IMR-90 (cell line): ENCODE results near the gene LIPG. TPM values are rescaled to one million over a fixed set of nuclear protein-coding genes. Genes with fewer than 3 reads are reported as not detected.

Source experiments
- ATAC-seq: fragments of 200-7000 bp; cut with Tn5 transposase; 2 replicates; pipeline ENCODE4 v1.9.1; 2020; ENCODE audit warnings: low read depth, mild to moderate bottlenecking, moderate library complexity
- BruUV-seq: library from RNA; stranded (reverse); fragments of 400-500 nt; replicated peaks from 2 replicates; lab custom pipeline; 2021; lab: Mats Ljungman, UMichigan
- CTCF ChIA-PET: fragments of 300-600 bp; formaldehyde crosslinking; extraction: SDS; loops from one replicate; lab custom pipeline; 2021; ENCODE audit warnings: antibody characterized with exemption; lab: Yijun Ruan, JAX
- POLR2A ChIA-PET: fragments of 300-600 bp; sonication (Branson Sonifier 250); formaldehyde crosslinking; loops from one replicate; lab custom pipeline; 2022; ENCODE audit warnings: antibody characterized with exemption; ENCODE audit not compliant: unreplicated experiment; lab: Charles Lee
- DNase-seq: peaks from one replicate; pipeline ENCODE4 v3.0.0; 2013
- H2AFZ ChIP-seq: replicated peaks from 2 replicates; pipeline ENCODE3; 2013; ENCODE audit warnings: low read length, mild to moderate bottlenecking; ENCODE audit not compliant: poor library complexity
- H2AK5ac ChIP-seq: 2 replicates; pipeline ENCODE4 v1.6.1; 2013; ENCODE audit warnings: low read depth, low read length, inconsistent platforms
- H2AK9ac ChIP-seq: replicated peaks from 2 replicates; pipeline ENCODE3; 2013; ENCODE audit warnings: mild to moderate bottlenecking, low read depth, low read length, moderate library complexity; ENCODE audit not compliant: poor library complexity
- H2BK120ac ChIP-seq: 2 replicates; pipeline ENCODE4 v1.6.1; 2013; ENCODE audit warnings: low read depth, low read length, inconsistent platforms
- H2BK15ac ChIP-seq: 3 replicates; pipeline ENCODE4 v1.6.1; 2013; ENCODE audit warnings: low read depth, low read length, inconsistent platforms
- H2BK20ac ChIP-seq: 2 replicates; pipeline ENCODE4 v1.6.1; 2013; ENCODE audit warnings: low read depth, mild to moderate bottlenecking, inconsistent platforms, low read length, moderate library complexity
- H2BK5ac ChIP-seq: 2 replicates; pipeline ENCODE4 v1.6.1; 2013; ENCODE audit warnings: mild to moderate bottlenecking, low read depth, low read length, inconsistent platforms; ENCODE audit not compliant: poor library complexity, severe bottlenecking
- H3K14ac ChIP-seq: replicated peaks from 2 replicates; pipeline ENCODE4 v1.6.1; 2013; ENCODE audit warnings: low read depth, low read length, inconsistent platforms
- H3K18ac ChIP-seq: 2 replicates; pipeline ENCODE4 v1.6.1; 2013; ENCODE audit warnings: low read depth, low read length, control low read depth
- H3K23ac ChIP-seq: 2 replicates; pipeline ENCODE4 v1.6.1; 2013; ENCODE audit warnings: low read depth, low read length, inconsistent platforms
- H3K27ac ChIP-seq: 2 replicates; pipeline ENCODE4 v1.5.1; 2013; ENCODE audit warnings: mild to moderate bottlenecking, control low read depth, low read length; ENCODE audit not compliant: insufficient read depth
- H3K27me3 ChIP-seq: 2 replicates; pipeline ENCODE4 v1.6.1; 2013; ENCODE audit warnings: low read length; ENCODE audit not compliant: control insufficient read depth, insufficient read depth
- H3K36me3 ChIP-seq: 2 replicates; pipeline ENCODE4 v1.6.1; 2013; ENCODE audit warnings: low read length, mixed read lengths; ENCODE audit not compliant: control insufficient read depth, insufficient read depth
- H3K4ac ChIP-seq: 2 replicates; pipeline ENCODE4 v1.6.1; 2013; ENCODE audit warnings: low read depth, low read length, inconsistent platforms
- H3K4me1 ChIP-seq: 2 replicates; pipeline ENCODE4 v1.6.1; 2013; ENCODE audit warnings: low read length, mixed read lengths; ENCODE audit not compliant: control insufficient read depth, insufficient read depth
- H3K4me2 ChIP-seq: 2 replicates; pipeline ENCODE4 v1.6.1; 2013; ENCODE audit warnings: low read depth, mild to moderate bottlenecking, control low read depth, low read length, moderate library complexity
- H3K4me3 ChIP-seq: 2 replicates; pipeline ENCODE4 v1.5.1; 2013; ENCODE audit warnings: low read depth, mild to moderate bottlenecking, control low read depth, low read length, moderate library complexity; ENCODE audit not compliant: insufficient read depth
- H3K56ac ChIP-seq: 2 replicates; pipeline ENCODE4 v1.6.1; 2013; ENCODE audit warnings: low read length, inconsistent platforms; ENCODE audit not compliant: insufficient read depth; ENCODE audit errors: extremely low read depth
- H3K79me1 ChIP-seq, 2 experiments: 2 replicates each; pipeline ENCODE4 v1.6.1; 2013; ENCODE audit warnings: low read length in 2 of 2, inconsistent platforms in 1 of 2, low read depth in 1 of 2
- H3K9ac ChIP-seq: 2 replicates; pipeline ENCODE4 v1.6.1; 2013; ENCODE audit warnings: low read depth, low read length, control low read depth
- H3K9me1 ChIP-seq: 2 replicates; pipeline ENCODE4 v1.6.1; 2013; ENCODE audit warnings: low read length, inconsistent platforms; ENCODE audit not compliant: insufficient read depth
- H3K9me3 ChIP-seq: 2 replicates; pipeline ENCODE4 v1.6.1; 2013; ENCODE audit warnings: low read length; ENCODE audit not compliant: control insufficient read depth, insufficient read depth
- H4K20me1 ChIP-seq: 2 replicates; pipeline ENCODE4 v1.6.1; 2013; ENCODE audit warnings: low read length, inconsistent platforms; ENCODE audit not compliant: insufficient read depth
- H4K5ac ChIP-seq: 2 replicates; pipeline ENCODE4 v1.6.1; 2013; ENCODE audit warnings: mild to moderate bottlenecking, low read depth, low read length, control low read depth
- H4K8ac ChIP-seq, 2 experiments: 2 replicates each; pipeline ENCODE4 v1.6.1; 2013; ENCODE audit warnings: low read depth in 2 of 2, low read length in 2 of 2, control low read depth in 1 of 2, inconsistent platforms in 1 of 2
- H4K91ac ChIP-seq: 2 replicates; pipeline ENCODE4 v1.6.1; 2013; ENCODE audit warnings: low read depth, low read length, inconsistent platforms; ENCODE audit not compliant: insufficient read depth
- CHD1 ChIP-seq: IDR thresholded peaks from 2 replicates; pipeline ENCODE4 v1.6.1; 2012; ENCODE audit warnings: low read depth, low read length, improper control_type of control experiment
- ELK1 ChIP-seq: fragments of 150-350 bp; IDR thresholded peaks from 2 replicates; pipeline ENCODE4 v1.6.1; 2016; ENCODE audit warnings: low read depth, mild to moderate bottlenecking, low read length, moderate library complexity, borderline replicate concordance
- RFX5 ChIP-seq: IDR thresholded peaks from 2 replicates; pipeline ENCODE4 v1.8.0; 2012; ENCODE audit warnings: low read depth, mild to moderate bottlenecking, low read length, moderate library complexity
- WGBS, 2 experiments: methylation state at CpG; one replicate each; pipeline versions ENCODE4 v1.1.5 to v1.1.7; 2013; ENCODE audit warnings: missing lambda C conversion rate in 2 of 2; ENCODE audit not compliant: insufficient read length in 1 of 2; ENCODE audit errors: extremely low coverage in 2 of 2; 5-methylcytosine and 5-hydroxymethylcytosine counted together
- dilution Hi-C: fragments of 300-500 bp; cut with HindIII; formaldehyde crosslinking; loops from one replicate; pipeline ENCODE4 v1.14.3; 2018; ENCODE audit warnings: low sequenced_read_pairs; ENCODE audit not compliant: unreplicated experiment
- in situ Hi-C: fragments of 300-500 bp; cut with MboI; formaldehyde crosslinking; loops from 3 replicates; pipeline ENCODE4 v1.14.3; 2019; ENCODE audit warnings: low sequenced_read_pairs, inconsistent platforms, mixed read lengths
- intact Hi-C: fragments of 100-400 bp; cut with micrococcal nuclease; formaldehyde crosslinking; loops from 2 replicates; pipeline ENCODE4 v1.10.0; 2022
- polyA plus RNA-seq, 3 experiments: library from polyadenylated mRNA; depleted of rRNA; stranded (reverse); fragments of >200 nt; gene quantifications; 2 replicates each; pipeline ENCODE4 v1.2.3, GENCODE V29; 2012; ENCODE audit warnings: low replicate concordance in 1 of 3
- total RNA-seq: library from RNA; depleted of rRNA; stranded (reverse); fragments of >200 nt; gene quantifications from 2 replicates; pipeline ENCODE4 v1.2.3, GENCODE V29; 2012

LIPG gene
- total and polyA plus RNA-seq, 2 of the 4 experiments (the other 2 are of a cell fraction), result under 0.01 to 0.14 TPM

- no peaks in the 10 kb centered on the region for H3K9me3 ChIP-seq
- H4K91ac ChIP-seq, result no peak overlapping the region
- H3K4ac ChIP-seq, result no peak overlapping the region
- no TSS peak for BruUV-seq
- no peak overlapping the region for H2BK20ac ChIP-seq
- no peak overlapping the region for H3K56ac ChIP-seq
- DNase-seq (no peak), ATAC-seq (no peak)
- H4K8ac ChIP-seq, result no peak overlapping the region
- no peak overlapping the region for H3K27ac ChIP-seq
- no peak overlapping the region for H3K9ac ChIP-seq
- ChIA-PET POLR2A (no interaction called here), CTCF (interaction anchor here (0.8 kb wide), 1 partner anchor 15 kb away, joined by 3 read pairs; no protein-coding TSS in a partner anchor)
- H2AFZ ChIP-seq, result no peak overlapping the region
- H3K18ac ChIP-seq, result no peak overlapping the region
- in situ Hi-C loops, result no loop called here
- no peak overlapping the region for H3K14ac ChIP-seq
- no peak overlapping the region for H3K4me2 ChIP-seq
- no peak overlapping the region for H2AK9ac ChIP-seq
- no peak overlapping the region for H2BK15ac ChIP-seq
- no peaks in the 10 kb centered on the region for H3K36me3 ChIP-seq
- intact Hi-C loops, result no loop called here
- no peaks in the 10 kb centered on the region for H3K9me1 ChIP-seq
- dilution Hi-C loops, result no loop called here
- H3K27me3 ChIP-seq, result peaks cover 16% of the 10 kb centered on the region
- H2AK5ac ChIP-seq, result no peak overlapping the region
- no peaks in the 10 kb centered on the region for H4K20me1 ChIP-seq
- TF ChIP-seq RFX5 (no peak), CHD1 (no peak), ELK1 (no peak)
- H3K4me3 ChIP-seq, result no peak overlapping the region
- no CpG with 5 or more reads among the region's 2 CpGs for WGBS, 2 experiments
- H3K79me1 ChIP-seq, result no peaks in the 10 kb centered on the region
- no peak overlapping the region for H3K23ac ChIP-seq
- H2BK5ac ChIP-seq, result no peak overlapping the region
- no peak overlapping the region for H2BK120ac ChIP-seq
- no peak overlapping the region for H4K5ac ChIP-seq
- no peaks in the 10 kb centered on the region for H3K4me1 ChIP-seq
Measured at GRCh38 chr18:49525981-49526380, 35.9 kb upstream of the LIPG start.
